GM10266 (cell line): ENCODE measurements around the gene NGEF.

Source experiments
- DNase-seq: peaks from one replicate; pipeline ENCODE4 v3.0.0; 2012; ENCODE audit errors: extremely low spot score
- CTCF ChIP-seq: IDR thresholded peaks from 2 replicates; pipeline ENCODE4 v1.5.1; 2012; ENCODE audit warnings: mild to moderate bottlenecking, low read depth; ENCODE audit not compliant: control insufficient read depth, insufficient read depth; ENCODE audit errors: missing control alignments

NGEF gene

GRCh38 chr2:232879618-232880494, 133.2 kb downstream of the NGEF start:
- TF ChIP-seq CTCF = no peak
- no peak for DNase-seq

GRCh38 chr2:232878855-232879617, 134.0 kb downstream of the NGEF start:
- no peak for DNase-seq
- TF ChIP-seq CTCF = no peak

GRCh38 chr2:232877940-232878511, 135.0 kb downstream of the NGEF start:
- DNase-seq = no peak

GRCh38 chr2:232876978-232877441, 136.0 kb downstream of the NGEF start:
- no peak for DNase-seq
- TF ChIP-seq CTCF = no peak

More at GRCh38 chr2:232877940-232878511, 135.0 kb downstream of the NGEF start:
- no peak for TF ChIP-seq CTCF

- peak; percentile 72 for DNase-seq
- TF ChIP-seq CTCF = peak; percentile 40
Measured at GRCh38 chr2:232876161-232876977, 136.7 kb downstream of the NGEF start.

- DNase-seq = peak; percentile 57
- no peak for TF ChIP-seq CTCF
Measured at GRCh38 chr2:232875256-232876121, 137.6 kb downstream of the NGEF start.
